ENCODE data around the gene CNST. TPM values are rescaled to one million over a fixed set of nuclear protein-coding genes. Genes with fewer than 3 reads are reported as not detected.

The CNST gene
- total and polyA plus RNA-seq, 2 of the 13 experiments (the other 11 are each of a cell fraction or from before 2014, with no cell fraction given) = 6.3 to 12.4 TPM

- TF ChIP-seq MLXIP (CRISPR knock-in tag; IDR thresholded peaks at IDR 0.05; ENCODE audit: borderline replicate concordance) = no peak
- no peak for TF ChIP-seq SIX1 (CRISPR knock-in tag; IDR thresholded peaks at IDR 0.05; ENCODE audit: borderline replicate concordance)
- no peak for TF ChIP-seq ZNF879 (CRISPR knock-in tag; IDR thresholded peaks at IDR 0.05)
- TF ChIP-seq ZC3H4 (CRISPR knock-in tag; IDR thresholded peaks at IDR 0.05; ENCODE audit: borderline replicate concordance) = no peak
- no peak for TF ChIP-seq GFI1 (CRISPR knock-in tag; IDR thresholded peaks at IDR 0.05; ENCODE audit: borderline replicate concordance)
- TF ChIP-seq ZNF543 (CRISPR knock-in tag; IDR thresholded peaks at IDR 0.05) = no peak
Observed at GRCh38 chr1:246572785-246573184, 6.5 kb downstream of the CNST start (continued).

GRCh38 chr1:246573491-246573890 lies 7.2 kb downstream of the CNST start:
- Histone ChIP-seq H3K9me3 (ENCODE audit: low read length) (no peaks in the 10 kb centered on the region), H3K4me1 (ENCODE audit: insufficient read depth, low read length) (peaks cover 45% of the 10 kb centered on the region), H4K20me1 (ENCODE audit: insufficient read depth, low read length) (0 out of 2 replicates have a peak, but pooled peaks cover 2% of the 10 kb centered on the region), H3K79me2 (ENCODE audit: insufficient read depth, low read length) (peaks cover 59% of the 10 kb centered on the region), H2AFZ (ENCODE audit: low read length) (no peak overlapping the region), H3K9ac (ENCODE audit: insufficient read depth, low read depth, low read length) (no peak overlapping the region), H3K27ac (ENCODE audit: extremely low read length, insufficient read depth, low read length) (no peak overlapping the region), H3K4me2 (ENCODE audit: low read depth, low read length) (no peak overlapping the region), H3K4me3 (replicated peaks in 1 of 3; ENCODE audit: insufficient read depth in 1 of 3, low read depth in 2 of 3, low read length in 3 of 3) (no peak overlapping the region), H3K27me3 (ENCODE audit: control insufficient read depth in 1 of 2, insufficient read depth in 2 of 2, low read length in 2 of 2) (no peaks in the 10 kb centered on the region), H3K36me3 (replicated peaks in 1 of 2; ENCODE audit: control insufficient read depth in 1 of 2, insufficient read depth in 2 of 2, low read length in 2 of 2) (no peaks in the 10 kb centered on the region; a peak in 1 of 5 replicates)
- ATAC-seq (no peak), DNase-seq (ENCODE audit: low spot score) (no peak), FAIRE-seq (no peak)
- ChIA-PET CTCF (ENCODE audit: low intra/inter-chr PET ratio, low total read pairs) (no interaction called here), POLR2A (interaction anchor here (1.3 kb wide), 1 partner anchor 9 kb away, joined by 6 read pairs; no protein-coding TSS in a partner anchor)
- intact Hi-C loops (cut with micrococcal nuclease; ENCODE audit: unreplicated experiment) (no loop called here), in situ Hi-C loops (cut with HindIII; ENCODE audit: extremely low pct_ligation_motif_present, low pct_unique_long_range_greater_than_20kb) (no loop called here)
- WGBS (ENCODE audit: low lambda C conversion rate) = 94% methylated on average over 6 of the region's 6 CpGs
- no TSS peak for BruUV-seq (replicated peaks)
- no peak for TF ChIP-seq HDAC1 (CRISPR knock-in tag; IDR thresholded peaks at IDR 0.05)
- TF ChIP-seq ZSCAN9 (CRISPR knock-in tag; IDR thresholded peaks at IDR 0.05; ENCODE audit: borderline replicate concordance) = no peak
- no peak for TF ChIP-seq THAP8 (CRISPR knock-in tag; IDR thresholded peaks at IDR 0.05; ENCODE audit: borderline replicate concordance)
- no peak for TF ChIP-seq NKX3-1 (CRISPR knock-in tag; IDR thresholded peaks at IDR 0.05)
- TF ChIP-seq ARID4A (CRISPR knock-in tag; IDR thresholded peaks at IDR 0.05; ENCODE audit: borderline replicate concordance) = no peak
- no peak for TF ChIP-seq SMC3 (IDR thresholded peaks at IDR 0.05; ENCODE audit: low read length)
- TF ChIP-seq E2F2 (CRISPR knock-in tag; IDR thresholded peaks at IDR 0.05; ENCODE audit: borderline replicate concordance) = no peak
- no peak for TF ChIP-seq NFRKB (IDR thresholded peaks at IDR 0.05)
- no peak for TF ChIP-seq SP5 (CRISPR knock-in tag; IDR thresholded peaks at IDR 0.05; ENCODE audit: borderline replicate concordance, low read depth)
- TF ChIP-seq ZNF570 (CRISPR knock-in tag; IDR thresholded peaks at IDR 0.05; ENCODE audit: borderline replicate concordance) = no peak

Measured in HepG2 (cell line).